ENCODE results near the gene DDHD1.

Gene DDHD1

GRCh38 chr14:52987042-52987441 lies 166.1 kb downstream of the DDHD1 start:
- no peak for DNase-seq

Data from DMS 273 treated with DMSO at 0.1 percent for 48 hours (cell line).